WTC11 (cell line): ENCODE measurements around the gene CDKN1C.

Experiments used
- E2F4 ChIP-seq: sonication (generic); formaldehyde crosslinking; IDR thresholded peaks from 2 replicates; pipeline ENCODE4 v1.8.1; 2022; ENCODE audit warnings: low read depth, mild to moderate bottlenecking, moderate library complexity, missing genetic modification reagents, borderline replicate concordance
- ELF4 ChIP-seq: sonication (generic); formaldehyde crosslinking; IDR thresholded peaks from 2 replicates; pipeline ENCODE4 v1.8.1; 2022; ENCODE audit warnings: low read depth, mild to moderate bottlenecking, moderate library complexity, missing genetic modification reagents
- JUN ChIP-seq: sonication (generic); formaldehyde crosslinking; IDR thresholded peaks from 2 replicates; pipeline ENCODE4 v1.8.0; 2023; ENCODE audit warnings: mild to moderate bottlenecking, missing genetic modification reagents
- MAX ChIP-seq: sonication (generic); formaldehyde crosslinking; IDR thresholded peaks from 2 replicates; pipeline ENCODE4 v1.8.0; 2022; ENCODE audit warnings: mild to moderate bottlenecking, missing genetic modification reagents
- NR1H2 ChIP-seq: sonication (generic); formaldehyde crosslinking; IDR thresholded peaks from 2 replicates; pipeline ENCODE4 v1.9.0; 2021; ENCODE audit warnings: mild to moderate bottlenecking, moderate library complexity, missing genetic modification reagents
- TEAD4 ChIP-seq: sonication (generic); formaldehyde crosslinking; IDR thresholded peaks from 2 replicates; pipeline ENCODE4 v1.8.0; 2022; ENCODE audit warnings: mild to moderate bottlenecking, missing genetic modification reagents
- USF1 ChIP-seq: sonication (generic); formaldehyde crosslinking; IDR thresholded peaks from 2 replicates; pipeline ENCODE4 v1.8.0; 2022; ENCODE audit warnings: mild to moderate bottlenecking, missing genetic modification reagents
- ZNF121 ChIP-seq: sonication (generic); formaldehyde crosslinking; IDR thresholded peaks from 2 replicates; pipeline ENCODE4 v1.8.0; 2023; ENCODE audit warnings: missing genetic modification reagents
- TF ChIP-seq, protein P1 (sequence below): sonication (generic); formaldehyde crosslinking; IDR thresholded peaks from 2 replicates; pipeline ENCODE4 v1.8.1; 2022; ENCODE audit warnings: low read depth, missing genetic modification reagents, borderline replicate concordance
- TF ChIP-seq, protein P2 (sequence below): sonication (generic); formaldehyde crosslinking; conservative IDR thresholded peaks from 2 replicates; pipeline ENCODE4 v1.8.1; 2022; ENCODE audit warnings: mild to moderate bottlenecking, missing genetic modification reagents
- TF ChIP-seq, protein P3 (sequence below): fragments of 200-600 bp; IDR thresholded peaks from 2 replicates; pipeline ENCODE4 v1.8.0; 2022; ENCODE audit warnings: antibody characterized with exemption

GRCh38 chr11:2833716-2834502, 51.7 kb downstream of the CDKN1C start:
- TF ChIP-seq ELF4 (CRISPR knock-in tag), result no peak
- no peak for TF ChIP-seq JUN (CRISPR knock-in tag)
- no peak for TF ChIP-seq MAX (CRISPR knock-in tag)
- no peak for TF ChIP-seq E2F4 (CRISPR knock-in tag)
- no peak for TF ChIP-seq USF1 (CRISPR knock-in tag)
- TF ChIP-seq, protein P1, sequence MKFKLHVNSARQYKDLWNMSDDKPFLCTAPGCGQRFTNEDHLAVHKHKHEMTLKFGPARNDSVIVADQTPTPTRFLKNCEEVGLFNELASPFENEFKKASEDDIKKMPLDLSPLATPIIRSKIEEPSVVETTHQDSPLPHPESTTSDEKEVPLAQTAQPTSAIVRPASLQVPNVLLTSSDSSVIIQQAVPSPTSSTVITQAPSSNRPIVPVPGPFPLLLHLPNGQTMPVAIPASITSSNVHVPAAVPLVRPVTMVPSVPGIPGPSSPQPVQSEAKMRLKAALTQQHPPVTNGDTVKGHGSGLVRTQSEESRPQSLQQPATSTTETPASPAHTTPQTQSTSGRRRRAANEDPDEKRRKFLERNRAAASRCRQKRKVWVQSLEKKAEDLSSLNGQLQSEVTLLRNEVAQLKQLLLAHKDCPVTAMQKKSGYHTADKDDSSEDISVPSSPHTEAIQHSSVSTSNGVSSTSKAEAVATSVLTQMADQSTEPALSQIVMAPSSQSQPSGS, result no peak
- TF ChIP-seq NR1H2, result no peak
- TF ChIP-seq ZNF121 (CRISPR knock-in tag), result no peak
- TF ChIP-seq, protein P2, sequence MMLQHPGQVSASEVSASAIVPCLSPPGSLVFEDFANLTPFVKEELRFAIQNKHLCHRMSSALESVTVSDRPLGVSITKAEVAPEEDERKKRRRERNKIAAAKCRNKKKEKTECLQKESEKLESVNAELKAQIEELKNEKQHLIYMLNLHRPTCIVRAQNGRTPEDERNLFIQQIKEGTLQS, result no peak
- no peak for TF ChIP-seq TEAD4 (CRISPR knock-in tag)
- TF ChIP-seq, protein P3, sequence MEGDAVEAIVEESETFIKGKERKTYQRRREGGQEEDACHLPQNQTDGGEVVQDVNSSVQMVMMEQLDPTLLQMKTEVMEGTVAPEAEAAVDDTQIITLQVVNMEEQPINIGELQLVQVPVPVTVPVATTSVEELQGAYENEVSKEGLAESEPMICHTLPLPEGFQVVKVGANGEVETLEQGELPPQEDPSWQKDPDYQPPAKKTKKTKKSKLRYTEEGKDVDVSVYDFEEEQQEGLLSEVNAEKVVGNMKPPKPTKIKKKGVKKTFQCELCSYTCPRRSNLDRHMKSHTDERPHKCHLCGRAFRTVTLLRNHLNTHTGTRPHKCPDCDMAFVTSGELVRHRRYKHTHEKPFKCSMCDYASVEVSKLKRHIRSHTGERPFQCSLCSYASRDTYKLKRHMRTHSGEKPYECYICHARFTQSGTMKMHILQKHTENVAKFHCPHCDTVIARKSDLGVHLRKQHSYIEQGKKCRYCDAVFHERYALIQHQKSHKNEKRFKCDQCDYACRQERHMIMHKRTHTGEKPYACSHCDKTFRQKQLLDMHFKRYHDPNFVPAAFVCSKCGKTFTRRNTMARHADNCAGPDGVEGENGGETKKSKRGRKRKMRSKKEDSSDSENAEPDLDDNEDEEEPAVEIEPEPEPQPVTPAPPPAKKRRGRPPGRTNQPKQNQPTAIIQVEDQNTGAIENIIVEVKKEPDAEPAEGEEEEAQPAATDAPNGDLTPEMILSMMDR, result no peak
